GM12874 (cell line): Measurements from ENCODE around the gene KIF5C.

Experiments used
- TF ChIP-seq, protein P1 (sequence below): IDR thresholded peaks from 2 replicates; pipeline ENCODE4 v1.5.1; 2011; ENCODE audit warnings: low read depth, mild to moderate bottlenecking, control low read depth, low read length, moderate library complexity; ENCODE audit not compliant: insufficient read depth

The KIF5C gene

DNA sequence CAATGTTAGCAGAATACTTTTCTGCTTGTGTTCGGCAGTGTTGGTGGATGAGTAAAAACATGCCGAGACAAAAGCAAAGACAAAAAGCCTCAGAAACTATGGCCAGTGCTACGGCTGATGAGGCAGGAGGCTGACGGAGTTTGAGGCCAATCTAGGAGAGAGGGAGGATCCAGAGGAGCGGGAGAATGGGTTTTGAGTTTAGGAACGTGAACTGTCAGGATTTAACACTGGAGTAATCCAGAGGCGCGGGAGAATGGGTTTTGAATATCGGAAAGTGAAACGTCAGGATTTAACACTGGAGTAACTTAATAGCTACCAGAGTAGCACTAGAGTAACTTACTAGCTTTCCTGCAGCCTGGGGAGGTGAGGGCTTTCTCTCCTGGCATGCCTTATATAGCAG is 200.8 kb downstream of the KIF5C start:
- TF ChIP-seq, protein P1, sequence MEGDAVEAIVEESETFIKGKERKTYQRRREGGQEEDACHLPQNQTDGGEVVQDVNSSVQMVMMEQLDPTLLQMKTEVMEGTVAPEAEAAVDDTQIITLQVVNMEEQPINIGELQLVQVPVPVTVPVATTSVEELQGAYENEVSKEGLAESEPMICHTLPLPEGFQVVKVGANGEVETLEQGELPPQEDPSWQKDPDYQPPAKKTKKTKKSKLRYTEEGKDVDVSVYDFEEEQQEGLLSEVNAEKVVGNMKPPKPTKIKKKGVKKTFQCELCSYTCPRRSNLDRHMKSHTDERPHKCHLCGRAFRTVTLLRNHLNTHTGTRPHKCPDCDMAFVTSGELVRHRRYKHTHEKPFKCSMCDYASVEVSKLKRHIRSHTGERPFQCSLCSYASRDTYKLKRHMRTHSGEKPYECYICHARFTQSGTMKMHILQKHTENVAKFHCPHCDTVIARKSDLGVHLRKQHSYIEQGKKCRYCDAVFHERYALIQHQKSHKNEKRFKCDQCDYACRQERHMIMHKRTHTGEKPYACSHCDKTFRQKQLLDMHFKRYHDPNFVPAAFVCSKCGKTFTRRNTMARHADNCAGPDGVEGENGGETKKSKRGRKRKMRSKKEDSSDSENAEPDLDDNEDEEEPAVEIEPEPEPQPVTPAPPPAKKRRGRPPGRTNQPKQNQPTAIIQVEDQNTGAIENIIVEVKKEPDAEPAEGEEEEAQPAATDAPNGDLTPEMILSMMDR: no peak
